GM19324 (cell line): Measurements from ENCODE around the gene TMEM200A.

ENCODE experiments used
- ATAC-seq: cut with Tn5 transposase; IDR thresholded peaks from one replicate; pipeline ENCODE4 v1.9.1; 2021; ENCODE audit warnings: mild to moderate bottlenecking, moderate library complexity; ENCODE audit not compliant: unreplicated experiment, low FRiP score

The TMEM200A gene

GRCh38 chr6:130473886-130474285, 108.1 kb downstream of the TMEM200A start:
- ATAC-seq = no peak

DNA sequence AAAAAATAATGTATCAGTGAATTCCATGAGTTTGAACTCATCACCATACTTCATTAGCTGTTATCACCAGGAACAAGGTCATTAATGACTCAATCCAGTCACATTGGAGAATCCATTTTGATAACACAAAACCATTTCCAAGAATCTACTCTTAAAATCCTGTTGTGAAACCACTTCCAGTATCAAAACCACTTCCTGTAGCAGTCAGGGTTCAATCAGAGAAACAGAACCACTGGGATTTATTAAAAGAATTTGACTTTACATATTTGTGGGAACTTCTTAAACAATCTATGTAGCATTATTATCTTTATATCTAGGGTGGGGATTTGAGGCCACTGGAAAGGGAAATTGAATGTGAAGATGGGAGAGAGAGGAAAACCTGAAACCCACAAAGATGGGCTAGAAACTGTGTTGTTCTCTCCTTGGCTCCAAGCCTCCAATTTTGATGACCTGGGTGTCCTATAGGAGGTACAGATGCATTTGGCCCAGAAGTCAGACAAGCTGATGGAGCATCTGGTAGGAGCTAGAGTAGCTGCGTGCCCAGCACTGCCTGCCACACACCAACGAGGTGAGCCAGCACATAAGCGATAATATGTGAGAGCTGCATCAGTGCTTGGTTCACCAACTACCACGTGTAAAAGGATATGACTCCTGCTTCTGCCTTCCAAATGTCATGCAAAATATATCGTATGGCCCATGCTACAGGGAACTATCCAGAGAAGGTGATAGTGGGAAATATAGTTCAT, 117.0 kb downstream of the TMEM200A start:
- ATAC-seq = no peak

DNA sequence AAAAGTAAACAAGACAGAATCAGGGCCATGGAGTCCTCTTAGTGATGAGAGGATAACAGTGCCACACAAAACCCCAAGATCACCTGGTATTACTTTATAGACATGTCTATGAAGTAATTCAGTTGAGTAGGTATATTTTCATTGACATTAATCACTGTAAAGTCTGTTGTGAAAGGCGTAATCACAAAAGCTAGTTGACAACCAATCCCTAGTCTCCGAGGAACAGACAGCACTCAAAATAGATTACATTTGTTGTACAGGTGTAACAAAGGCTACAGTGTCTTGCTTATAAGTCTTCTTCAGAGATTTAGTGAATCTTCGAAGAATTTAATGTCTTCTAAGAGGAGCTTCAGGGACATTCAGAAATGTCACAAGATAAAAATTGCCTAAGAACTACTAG, 120.1 kb downstream of the TMEM200A start:
- no peak for ATAC-seq

- ATAC-seq = no peak
These were observed 120.6 kb downstream of the TMEM200A start for GRCh38 chr6:130486417-130486816.

GRCh38 chr6:130489514-130489913, 123.7 kb downstream of the TMEM200A start:
- no peak for ATAC-seq
